Measurements from ENCODE around the gene RTL1. TPM values are rescaled to one million over a fixed set of nuclear protein-coding genes. Genes with fewer than 3 reads are reported as not detected.

Gene RTL1
- total and polyA plus RNA-seq, 2 of the 13 experiments (the other 11 are each of a cell fraction or from before 2014, with no cell fraction given), result not detected

MicroRNAs encoded within 50 kb of the gene (microRNA counts, 767-probe panel; counts per million panel counts)
- microRNA hsa-miR-127-3p (not detected), microRNA hsa-miR-127-5p (not detected), microRNA hsa-miR-136-5p (not detected), microRNA hsa-miR-337-3p (not detected), microRNA hsa-miR-337-5p (not detected), microRNA hsa-miR-370 (not detected), microRNA hsa-miR-431-5p (not detected), microRNA hsa-miR-432-5p (not detected), microRNA hsa-miR-433 (not detected), microRNA hsa-miR-493-3p (not detected), microRNA hsa-miR-665 (not detected), microRNA hsa-miR-770-5p (not detected)

Small RNAs within 50 kb of the gene (microRNA-seq; reads per million reads assigned to microRNA genes)
- gene MIR127 (1.9 reads per million, percentile 8 among the genes with 10 or more reads in this experiment), gene MIR136 (not detected), gene MIR337 (0.68 reads per million), gene MIR370 (not detected), gene MIR431 (0.85 reads per million), gene MIR432 (0.51 reads per million), gene MIR433 (not detected), gene MIR493 (1.2 reads per million), gene MIR665 (not detected)

Small RNAs within 50 kb of the gene (small RNA-seq; reads per million reads assigned to genes)
- 0 reads per million in 3 experiments for gene MIR127 (ENCODE audit: insufficient read depth in 2 of 3, insufficient read length in 3 of 3, low read depth in 2 of 3, low replicate concordance in 1 of 3)
- 0 reads per million in 3 experiments for gene MIR136 (ENCODE audit: insufficient read depth in 2 of 3, insufficient read length in 3 of 3, low read depth in 2 of 3, low replicate concordance in 1 of 3)
- 0 reads per million in 3 experiments for gene MIR337 (ENCODE audit: insufficient read depth in 2 of 3, insufficient read length in 3 of 3, low read depth in 2 of 3, low replicate concordance in 1 of 3)
- 0 reads per million in 3 experiments for gene MIR370 (ENCODE audit: insufficient read depth in 2 of 3, insufficient read length in 3 of 3, low read depth in 2 of 3, low replicate concordance in 1 of 3)
- gene MIR431 (ENCODE audit: insufficient read depth in 2 of 3, insufficient read length in 3 of 3, low read depth in 2 of 3, low replicate concordance in 1 of 3), result 0 reads per million in 3 experiments
- gene MIR432 (ENCODE audit: insufficient read depth in 2 of 3, insufficient read length in 3 of 3, low read depth in 2 of 3, low replicate concordance in 1 of 3), result 0 reads per million in 3 experiments
- gene MIR433 (ENCODE audit: insufficient read depth in 2 of 3, insufficient read length in 3 of 3, low read depth in 2 of 3, low replicate concordance in 1 of 3), result 0 reads per million in 3 experiments
- 0 to 4.8 (median 2.3) reads per million in 3 experiments for gene MIR493 (ENCODE audit: insufficient read depth in 2 of 3, insufficient read length in 3 of 3, low read depth in 2 of 3, low replicate concordance in 1 of 3)
- gene RF02145 (ENCODE audit: insufficient read depth in 2 of 3, insufficient read length in 3 of 3, low read depth in 2 of 3, low replicate concordance in 1 of 3), result 0 reads per million in 3 experiments
- gene SNORD112 (ENCODE audit: insufficient read depth in 2 of 3, insufficient read length in 3 of 3, low read depth in 2 of 3, low replicate concordance in 1 of 3), result 0 reads per million in 3 experiments
- 0 reads per million in 3 experiments for gene SNORD113-1 (ENCODE audit: insufficient read depth in 2 of 3, insufficient read length in 3 of 3, low read depth in 2 of 3, low replicate concordance in 1 of 3)
- 0 reads per million in 3 experiments for gene SNORD113-2 (ENCODE audit: insufficient read depth in 2 of 3, insufficient read length in 3 of 3, low read depth in 2 of 3, low replicate concordance in 1 of 3)
- 0 reads per million in 3 experiments for gene SNORD113-3 (ENCODE audit: insufficient read depth in 2 of 3, insufficient read length in 3 of 3, low read depth in 2 of 3, low replicate concordance in 1 of 3)
- gene SNORD113-4 (ENCODE audit: insufficient read depth in 2 of 3, insufficient read length in 3 of 3, low read depth in 2 of 3, low replicate concordance in 1 of 3), result 0 to 0.33 (median 0) reads per million in 3 experiments
- gene SNORD113-5 (ENCODE audit: insufficient read depth in 2 of 3, insufficient read length in 3 of 3, low read depth in 2 of 3, low replicate concordance in 1 of 3), result 0 to 0.33 (median 0) reads per million in 3 experiments
- 0 to 0.20 (median 0) reads per million in 3 experiments for gene SNORD113-6 (ENCODE audit: insufficient read depth in 2 of 3, insufficient read length in 3 of 3, low read depth in 2 of 3, low replicate concordance in 1 of 3)
- 0 to 0.10 (median 0) reads per million in 3 experiments for gene SNORD113-7 (ENCODE audit: insufficient read depth in 2 of 3, insufficient read length in 3 of 3, low read depth in 2 of 3, low replicate concordance in 1 of 3)
- gene SNORD113-8 (ENCODE audit: insufficient read depth in 2 of 3, insufficient read length in 3 of 3, low read depth in 2 of 3, low replicate concordance in 1 of 3), result 0 reads per million in 3 experiments
- 0 reads per million in 3 experiments for gene SNORD113-9 (ENCODE audit: insufficient read depth in 2 of 3, insufficient read length in 3 of 3, low read depth in 2 of 3, low replicate concordance in 1 of 3)
- gene SNORD114-1 (ENCODE audit: insufficient read depth in 2 of 3, insufficient read length in 3 of 3, low read depth in 2 of 3, low replicate concordance in 1 of 3), result 0 reads per million in 3 experiments
- 0 reads per million in 3 experiments for gene SNORD114-2 (ENCODE audit: insufficient read depth in 2 of 3, insufficient read length in 3 of 3, low read depth in 2 of 3, low replicate concordance in 1 of 3)
- gene SNORD114-3 (ENCODE audit: insufficient read depth in 2 of 3, insufficient read length in 3 of 3, low read depth in 2 of 3, low replicate concordance in 1 of 3), result 0 reads per million in 3 experiments

Other genes starting within 250 kb of the RTL1 start
- 48.2 and 95.5 TPM in 2 replicates for gene DLK1, start 176.8 kb downstream of the RTL1 start, total RNA-seq (2016; rRNA removed; fragmentation: Illumina TruSeq; extraction: Trizol)
- gene DLK1, start 176.8 kb downstream of the RTL1 start, polyA plus RNA-seq (2011; rRNA removed), result 312 and 395 TPM in 2 replicates
- not detected in 2 replicates for gene MEG3, start 77.6 kb downstream of the RTL1 start, total RNA-seq (2016; rRNA removed; fragmentation: Illumina TruSeq; extraction: Trizol)
- 0.07 and 0.17 TPM in 2 replicates for gene MEG3, start 77.6 kb downstream of the RTL1 start, polyA plus RNA-seq (2011; rRNA removed)